GM12892 (cell line): ENCODE results near the gene NPBWR2.

ENCODE experiments used
- POLR2A ChIP-seq: IDR thresholded peaks from 2 replicates; pipeline ENCODE4 v1.6.1; 2011; ENCODE audit warnings: low read depth, low read length, control low read depth
- POLR2AphosphoS5 ChIP-seq: IDR thresholded peaks from 2 replicates; pipeline ENCODE4 v1.6.1; 2011; ENCODE audit warnings: low read depth, low read length, control low read depth

DNA sequence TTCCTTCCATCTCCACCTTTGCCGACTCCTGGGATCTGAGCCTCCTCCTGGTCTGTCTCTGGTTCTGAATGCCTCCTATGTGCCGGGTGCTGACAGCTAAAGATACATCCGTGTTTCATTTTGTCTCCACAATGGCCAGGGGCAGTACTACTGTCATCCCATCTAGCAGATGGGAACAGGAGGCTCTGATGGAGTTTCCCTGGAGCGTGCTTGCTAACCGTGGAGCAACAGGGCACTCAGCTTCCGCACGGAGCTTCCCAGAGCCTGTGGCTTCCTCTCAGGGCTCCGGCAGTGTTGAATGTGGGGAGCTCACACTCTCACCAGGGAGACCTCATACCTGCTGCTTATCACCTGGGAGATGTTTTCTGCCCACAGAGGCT is 11.9 kb upstream of the NPBWR2 start:
- no peak for TF ChIP-seq POLR2A
- no peak for TF ChIP-seq POLR2AphosphoS5
